RCC 7860 (cell line): ENCODE measurements around the gene CDK8.

Experiments
- DNase-seq: peaks from one replicate; pipeline ENCODE4 v3.0.0-alpha.2; 2015; ENCODE audit warnings: low spot score
- FAIRE-seq: peaks from 2 replicates; lab custom pipeline; 2012; peaks lifted over from hg19 to GRCh38; lab: Jason Lieb, UNC

Gene CDK8

DNA sequence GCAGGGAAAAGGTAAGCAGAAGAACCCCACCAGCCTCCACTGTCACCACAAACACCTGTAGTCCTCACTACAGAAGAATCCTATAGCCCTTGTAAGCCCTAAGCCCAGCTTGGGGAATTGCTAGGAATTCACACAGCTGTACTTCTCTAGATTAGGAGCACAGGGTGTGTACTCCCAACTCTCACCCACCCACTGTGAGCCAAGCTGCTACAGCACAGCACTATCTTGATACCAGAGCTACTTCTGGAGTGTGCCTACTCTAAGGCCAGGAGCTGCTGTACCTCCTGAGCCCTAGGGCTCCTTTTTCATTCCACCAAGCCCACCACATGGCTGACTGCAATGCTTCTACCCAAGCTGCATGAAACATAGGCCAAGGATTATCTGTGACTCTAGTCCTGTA lies 181.2 kb downstream of the CDK8 start:
- no peak for DNase-seq
- no peak for FAIRE-seq

DNA sequence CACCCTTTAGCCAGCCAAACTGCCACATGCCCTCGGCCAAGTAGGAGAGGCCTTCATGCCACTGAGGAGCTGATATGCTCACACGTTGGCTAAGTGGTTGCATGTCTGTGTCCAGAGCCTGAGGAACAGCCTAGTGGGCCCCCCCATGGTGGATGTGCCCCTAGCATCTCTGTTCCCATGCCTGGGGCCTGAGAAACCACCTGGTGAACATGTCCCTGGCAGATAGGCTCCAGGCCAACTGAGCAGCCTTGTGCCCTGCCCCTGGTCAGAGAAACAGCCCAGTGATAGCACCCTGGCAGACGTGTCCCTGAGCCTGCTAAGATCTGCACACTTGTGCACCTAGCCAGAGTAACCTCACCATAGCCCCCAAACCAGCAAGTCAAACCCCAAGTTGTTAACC lies 181.7 kb downstream of the CDK8 start:
- no peak for FAIRE-seq
- DNase-seq: no peak

DNA sequence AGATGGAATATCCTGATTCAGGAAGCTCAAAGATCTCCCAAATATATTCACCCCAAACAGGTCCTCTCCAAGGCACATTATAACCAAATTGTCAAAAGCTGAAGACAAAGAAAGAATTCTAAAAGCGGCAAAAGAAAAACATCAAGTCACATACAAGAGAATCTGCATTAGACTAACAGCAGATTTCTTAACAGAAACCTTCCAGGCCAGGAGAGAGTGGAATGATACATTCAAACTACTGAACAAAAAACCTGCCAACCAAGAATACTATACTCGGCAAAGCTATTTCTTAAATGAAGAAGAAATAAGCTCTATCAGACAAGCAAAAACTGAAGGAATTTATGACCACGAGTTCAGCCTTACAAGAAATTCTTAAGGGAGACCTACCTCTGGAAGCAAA lies 183.0 kb downstream of the CDK8 start:
- no peak for FAIRE-seq
- DNase-seq: no peak

GRCh38 chr13:26440111-26440510 lies 186.2 kb downstream of the CDK8 start:
- FAIRE-seq (no peak), DNase-seq (no peak)

- no peak for DNase-seq
Observed at GRCh38 chr13:26441476-26441875, 187.5 kb downstream of the CDK8 start.

GRCh38 chr13:26442541-26442940 lies 188.6 kb downstream of the CDK8 start:
- FAIRE-seq (no peak), DNase-seq (no peak)

More at GRCh38 chr13:26441476-26441875, 187.5 kb downstream of the CDK8 start:
- FAIRE-seq: no peak

DNA sequence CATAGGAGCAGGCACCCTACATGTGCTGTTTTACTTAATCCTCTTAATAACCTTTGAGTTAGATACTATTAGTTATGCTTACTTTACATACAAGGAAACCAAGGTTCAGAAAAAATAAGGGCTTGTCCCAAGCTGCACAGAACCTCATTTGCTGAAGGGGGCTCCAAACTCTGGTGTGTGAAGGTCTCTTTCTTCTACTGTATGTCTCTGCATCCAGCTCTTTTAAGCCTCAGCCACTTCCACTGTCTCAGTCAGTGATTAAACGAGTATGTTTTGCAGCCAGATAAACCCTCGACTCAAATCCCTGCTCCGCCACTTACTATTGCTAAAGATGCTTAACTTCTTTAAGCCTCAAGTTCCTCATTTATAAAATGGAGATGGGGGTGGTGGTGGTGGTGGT lies 191.2 kb downstream of the CDK8 start:
- DNase-seq (no peak), FAIRE-seq (no peak)

DNA sequence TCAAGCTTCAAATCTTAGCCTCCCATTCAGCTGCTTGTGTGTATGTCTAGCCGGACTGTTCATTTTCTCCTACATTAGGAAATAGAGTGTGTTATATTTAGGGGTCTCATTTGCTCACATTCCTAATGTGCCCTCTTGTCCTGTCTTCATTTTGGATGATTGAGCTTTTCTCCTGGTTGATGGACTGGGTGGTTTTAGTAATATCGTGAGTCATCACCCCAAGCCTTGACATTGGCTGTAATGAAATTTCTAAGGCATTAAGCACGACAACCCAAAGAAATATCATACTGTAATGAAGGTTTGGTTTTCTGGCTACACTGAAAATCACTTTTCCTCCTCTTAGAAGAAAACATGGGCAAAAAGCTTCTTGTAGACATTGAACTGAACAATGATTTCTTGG lies 192.8 kb downstream of the CDK8 start:
- DNase-seq (no peak), FAIRE-seq (no peak)

DNA sequence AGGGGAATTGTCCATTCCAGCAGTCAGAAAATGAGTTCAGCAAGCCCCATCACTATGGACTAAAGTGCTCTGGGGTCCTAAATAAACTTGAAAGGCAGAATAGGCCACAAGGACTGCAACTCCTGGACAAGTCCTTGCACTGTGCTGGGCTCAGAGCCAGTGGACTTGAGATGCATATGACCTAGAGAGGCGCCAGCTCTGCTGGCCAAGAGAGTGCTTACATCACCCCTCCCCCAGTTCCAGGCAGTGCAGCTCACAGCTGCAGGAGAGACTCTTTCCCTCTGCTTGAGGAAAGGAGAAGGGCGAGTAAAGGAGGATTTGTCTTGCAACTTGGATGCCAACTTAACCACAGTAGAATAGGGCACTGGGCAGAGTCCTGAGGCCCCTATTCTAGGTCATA lies 194.1 kb downstream of the CDK8 start:
- FAIRE-seq (no peak), DNase-seq (no peak)

GRCh38 chr13:26449063-26449848 lies 195.3 kb downstream of the CDK8 start:
- no peak for DNase-seq
- no peak for FAIRE-seq
